Measurements from ENCODE around the gene NHSL2.
A peak's percentile ranks its signal among the peaks of the same experiment; 100 is the strongest.
"Not testable (repeated sequence)": the region's sequence is repeated elsewhere in the genome, so short reads cannot be mapped to it uniquely, and the experiment has no call there.

NHSL2 gene

DNA sequence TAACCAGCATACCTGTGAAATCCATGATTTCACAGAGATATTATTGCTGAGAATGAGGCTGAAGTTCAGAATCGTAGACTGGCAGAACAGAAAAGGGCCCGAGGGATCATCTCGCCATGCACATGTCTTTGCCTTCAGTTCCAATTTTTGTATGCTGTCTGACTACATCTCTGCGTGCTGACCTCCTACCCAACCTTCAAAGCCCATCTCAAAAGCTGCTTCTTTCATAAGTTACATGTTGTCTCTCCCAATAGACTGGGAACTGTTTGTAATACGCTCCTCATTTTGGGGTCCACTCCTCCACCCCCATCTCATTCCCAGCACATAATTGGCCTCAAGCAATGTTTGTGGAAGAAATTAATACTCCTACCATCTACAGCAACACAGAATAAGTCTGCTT is 142.9 kb downstream of the NHSL2 start:
- Histone ChIP-seq H3K4me1 (ENCODE audit: control insufficient read depth in 1 of 2, insufficient read depth in 1 of 2, low read depth in 1 of 2, low read length in 1 of 2) (peaks cover 69 to 76% of the 10 kb centered on the region in 2 experiments), H3K27me3 (no peaks in the 10 kb centered on the region)
- no peak for TF ChIP-seq CTCF (IDR thresholded peaks at IDR 0.05)

DNA sequence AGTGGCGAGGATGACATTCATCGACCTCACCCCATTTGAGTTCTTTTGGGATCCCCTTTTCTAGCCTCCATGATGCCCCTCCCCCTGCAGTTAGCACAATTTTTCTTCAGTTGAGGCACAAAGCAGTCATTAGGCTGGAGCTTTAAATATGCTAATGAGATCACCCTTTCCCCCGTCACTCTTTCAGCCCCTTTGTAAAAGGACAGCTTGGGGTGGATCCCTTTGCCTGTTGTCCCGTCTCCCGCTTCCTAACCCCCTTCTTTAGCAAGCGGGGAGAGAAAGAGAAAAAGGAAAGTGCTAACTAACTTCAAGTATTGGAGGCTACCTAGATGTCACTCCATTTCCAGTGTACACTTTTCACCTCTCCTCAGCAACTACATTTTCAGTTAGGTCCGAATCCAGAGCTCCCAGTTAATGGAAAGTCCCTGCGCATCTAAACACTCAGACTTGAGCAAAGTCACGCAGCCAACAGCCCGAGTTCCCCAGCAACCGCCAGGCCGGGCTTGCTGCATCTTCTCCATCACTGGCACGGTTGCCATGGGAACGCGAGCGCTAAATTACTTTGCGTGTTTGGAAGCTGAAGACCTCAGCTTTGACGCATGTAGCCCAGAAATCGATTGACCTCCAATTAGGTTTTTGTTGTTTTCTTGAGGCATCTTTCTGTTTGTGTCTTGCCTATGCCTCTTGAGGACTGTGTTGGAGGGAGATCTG is 144.3 kb downstream of the NHSL2 start:
- H3K4me1 ChIP-seq (ENCODE audit: control insufficient read depth in 1 of 2, insufficient read depth in 1 of 2, low read depth in 1 of 2, low read length in 1 of 2) = peaks cover 67 to 75% of the 10 kb centered on the region in 2 experiments
- no peaks in the 10 kb centered on the region for H3K9me3 ChIP-seq
- TF ChIP-seq CTCF (IDR thresholded peaks at IDR 0.05) = no peak
- H3K4me3 ChIP-seq (ENCODE audit: low read depth in 1 of 2, low read length in 1 of 2) = no peak overlapping the region
- H3K27me3 ChIP-seq = no peaks in the 10 kb centered on the region
- H3K27ac ChIP-seq = no peak overlapping the region
- no peaks in the 10 kb centered on the region for H3K36me3 ChIP-seq

More for the DNA sequence above, 142.9 kb downstream of the NHSL2 start:
- H3K4me3 ChIP-seq (ENCODE audit: low read depth in 1 of 2, low read length in 1 of 2) = no peak overlapping the region
- H3K9me3 ChIP-seq = no peaks in the 10 kb centered on the region
- H3K36me3 ChIP-seq = no peaks in the 10 kb centered on the region
- H3K27ac ChIP-seq = no peak overlapping the region

DNA sequence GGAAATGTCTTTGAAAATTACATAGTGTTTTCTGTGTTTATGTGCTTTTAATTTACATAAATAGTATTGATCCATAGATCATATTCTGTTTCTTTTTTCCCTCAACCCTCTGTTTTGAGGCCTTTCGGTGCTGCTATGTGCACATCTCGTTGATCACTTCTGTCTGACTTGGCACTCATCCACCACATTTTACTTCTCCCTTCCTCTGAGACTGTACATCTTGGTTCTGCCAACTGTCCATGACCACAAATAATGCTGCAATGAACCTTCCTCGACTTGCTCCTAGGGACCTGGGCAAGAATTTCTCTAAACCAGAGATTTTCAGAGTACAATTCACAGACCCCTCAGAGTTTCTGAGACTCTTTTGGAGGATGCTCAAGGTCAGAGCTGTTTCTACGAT is 146.7 kb downstream of the NHSL2 start:
- TF ChIP-seq CTCF (IDR thresholded peaks at IDR 0.05) = no peak
- H3K4me3 ChIP-seq (ENCODE audit: low read depth in 1 of 2, low read length in 1 of 2) = no peak overlapping the region
- peak overlapping the region; percentile 82 for H3K27ac ChIP-seq
- H3K4me1 ChIP-seq (ENCODE audit: control insufficient read depth in 1 of 2, insufficient read depth in 1 of 2, low read depth in 1 of 2, low read length in 1 of 2) = peaks cover 52 to 58% of the 10 kb centered on the region in 2 experiments
- H3K27me3 ChIP-seq = no peaks in the 10 kb centered on the region
- no peaks in the 10 kb centered on the region for H3K36me3 ChIP-seq
- no peaks in the 10 kb centered on the region for H3K9me3 ChIP-seq

- no peak for TF ChIP-seq CTCF (IDR thresholded peaks at IDR 0.05)
Observed at GRCh38 chrX:72057849-72058248, 147.2 kb downstream of the NHSL2 start.

GRCh38 chrX:72058346-72058745 is 147.7 kb downstream of the NHSL2 start:
- not testable (repeated sequence) for H3K36me3 ChIP-seq; H3K4me3 ChIP-seq (ENCODE audit: low read depth in 1 of 2, low read length in 1 of 2); H3K9me3 ChIP-seq; H3K27me3 ChIP-seq
- H3K4me1 ChIP-seq (ENCODE audit: control insufficient read depth in 1 of 2, insufficient read depth in 1 of 2, low read depth in 1 of 2, low read length in 1 of 2) = peaks cover 42 to 48% of the 10 kb centered on the region in 2 experiments
- peak overlapping the region; percentile 82 for H3K27ac ChIP-seq

More at GRCh38 chrX:72057849-72058248, 147.2 kb downstream of the NHSL2 start:
- H3K27me3 ChIP-seq = no peaks in the 10 kb centered on the region
- no peak overlapping the region for H3K4me3 ChIP-seq (ENCODE audit: low read depth in 1 of 2, low read length in 1 of 2)
- peaks cover 47 to 53% of the 10 kb centered on the region in 2 experiments for H3K4me1 ChIP-seq (ENCODE audit: control insufficient read depth in 1 of 2, insufficient read depth in 1 of 2, low read depth in 1 of 2, low read length in 1 of 2)
- H3K36me3 ChIP-seq = no peaks in the 10 kb centered on the region
- H3K9me3 ChIP-seq = no peaks in the 10 kb centered on the region
- peak overlapping the region; percentile 82 for H3K27ac ChIP-seq

DNA sequence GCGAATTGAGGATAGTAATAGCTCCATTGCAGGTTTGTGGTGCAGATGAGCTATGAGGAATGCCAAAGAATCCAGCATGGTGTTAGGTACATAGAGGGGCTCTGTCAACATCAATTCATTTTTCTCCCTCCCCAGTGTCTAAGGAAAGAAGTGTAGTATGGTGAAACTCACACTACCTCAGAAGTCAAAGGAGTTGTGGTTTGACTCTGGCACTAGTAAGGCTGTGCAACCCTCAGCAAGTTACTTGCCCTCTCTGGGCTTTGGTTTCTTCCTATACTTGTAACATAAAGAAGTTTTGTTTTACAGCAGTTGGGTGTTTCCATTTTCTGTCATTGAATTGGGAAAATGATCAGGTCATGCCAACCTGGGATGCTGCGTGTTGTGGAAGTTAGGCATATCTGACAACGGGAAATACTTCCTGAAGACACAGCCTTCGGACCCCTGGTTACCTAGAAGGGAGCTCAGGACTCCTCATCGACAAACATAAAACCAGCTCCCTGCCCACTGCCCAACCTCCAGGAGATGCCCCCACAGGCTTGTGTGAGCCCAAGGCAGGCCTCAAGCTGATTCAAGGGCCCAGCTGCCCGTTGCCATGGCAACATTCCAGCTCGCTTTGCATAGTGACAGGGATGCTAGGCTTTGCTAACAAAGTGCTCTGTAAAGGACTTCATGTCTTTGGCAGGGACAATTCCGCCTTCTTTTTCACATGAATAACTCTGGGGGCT is 149.7 kb downstream of the NHSL2 start:
- Histone ChIP-seq H3K27me3 (no peaks in the 10 kb centered on the region), H3K27ac (no peak overlapping the region), H3K4me3 (ENCODE audit: low read depth in 1 of 2, low read length in 1 of 2) (no peak overlapping the region), H3K36me3 (no peaks in the 10 kb centered on the region), H3K4me1 (ENCODE audit: control insufficient read depth in 1 of 2, insufficient read depth in 1 of 2, low read depth in 1 of 2, low read length in 1 of 2) (peaks cover 39 to 44% of the 10 kb centered on the region in 2 experiments), H3K9me3 (no peaks in the 10 kb centered on the region)
- no peak for TF ChIP-seq CTCF (IDR thresholded peaks at IDR 0.05)

All from neutrophil (primary cell).